Forelimb muscle (tissue), 1 donor: ENCODE data around the gene POU3F3. TPM values are rescaled to one million over a fixed set of nuclear protein-coding genes. Genes with fewer than 3 reads are reported as not detected.

ENCODE experiments used
- DNase-seq: peaks from one replicate; pipeline ENCODE4 v3.0.0-alpha.2; 2013; ENCODE audit warnings: low read depth
- polyA plus RNA-seq: library from polyadenylated mRNA; unstranded; fragments of 120-200 nt; gene quantifications from one replicate; pipeline ENCODE4 v1.2.1, GENCODE V29; 2013; ENCODE audit not compliant: insufficient read length

POU3F3 gene
- polyA plus RNA-seq, 1 donor, result 0.13 TPM

DNA sequence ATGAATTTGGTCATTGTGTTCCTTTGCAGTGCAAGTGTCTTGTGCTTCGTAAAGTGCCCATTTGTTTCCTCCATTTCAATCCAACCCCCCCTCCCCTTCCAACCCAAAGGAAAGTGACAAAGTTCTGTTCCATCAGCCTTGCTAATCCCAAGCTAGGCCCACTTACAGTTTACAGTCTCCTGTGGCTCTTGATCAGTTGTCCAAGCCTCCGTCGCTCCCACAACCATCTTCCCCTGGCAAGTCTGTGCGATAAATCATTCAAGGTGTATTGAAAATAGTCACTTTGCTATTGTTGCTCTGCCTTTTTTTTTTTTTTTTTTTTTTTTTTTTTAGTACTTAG, 6.5 kb downstream of the POU3F3 start:
- no peak for DNase-seq

DNA sequence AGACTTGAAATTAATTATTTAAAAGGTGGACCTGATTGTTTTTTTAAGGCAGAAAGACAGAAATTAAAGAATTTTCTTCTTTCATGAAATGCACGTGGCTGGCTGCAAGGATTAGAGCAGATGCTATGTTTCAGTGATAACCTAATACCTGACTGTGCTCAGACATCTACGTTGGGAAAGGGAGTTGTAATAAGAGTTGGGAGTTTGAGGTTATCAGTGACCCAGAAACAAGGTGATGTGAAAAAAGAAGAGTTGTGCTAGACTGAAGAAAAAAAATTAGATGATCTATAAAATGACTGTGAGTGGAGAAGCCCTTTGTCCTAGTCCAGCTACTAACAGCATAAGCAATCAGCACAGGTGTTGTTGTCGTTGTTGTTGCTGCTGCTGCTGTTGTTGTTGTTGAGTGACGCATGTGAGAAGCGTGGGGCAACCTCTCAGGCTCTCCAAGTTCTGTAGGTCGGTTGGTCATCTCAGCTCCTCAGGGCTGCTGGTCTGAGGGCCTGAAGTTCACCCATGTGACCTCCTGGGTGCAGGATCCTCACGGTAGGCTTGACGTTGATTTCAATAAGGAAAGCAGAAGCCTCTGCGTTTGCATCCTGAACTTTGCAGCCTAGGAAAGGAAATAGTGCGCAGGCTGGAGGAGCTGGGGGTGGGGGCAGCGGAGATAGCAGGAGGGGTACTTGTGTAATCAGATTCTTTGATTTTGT, 7.6 kb downstream of the POU3F3 start:
- DNase-seq, result no peak

DNA sequence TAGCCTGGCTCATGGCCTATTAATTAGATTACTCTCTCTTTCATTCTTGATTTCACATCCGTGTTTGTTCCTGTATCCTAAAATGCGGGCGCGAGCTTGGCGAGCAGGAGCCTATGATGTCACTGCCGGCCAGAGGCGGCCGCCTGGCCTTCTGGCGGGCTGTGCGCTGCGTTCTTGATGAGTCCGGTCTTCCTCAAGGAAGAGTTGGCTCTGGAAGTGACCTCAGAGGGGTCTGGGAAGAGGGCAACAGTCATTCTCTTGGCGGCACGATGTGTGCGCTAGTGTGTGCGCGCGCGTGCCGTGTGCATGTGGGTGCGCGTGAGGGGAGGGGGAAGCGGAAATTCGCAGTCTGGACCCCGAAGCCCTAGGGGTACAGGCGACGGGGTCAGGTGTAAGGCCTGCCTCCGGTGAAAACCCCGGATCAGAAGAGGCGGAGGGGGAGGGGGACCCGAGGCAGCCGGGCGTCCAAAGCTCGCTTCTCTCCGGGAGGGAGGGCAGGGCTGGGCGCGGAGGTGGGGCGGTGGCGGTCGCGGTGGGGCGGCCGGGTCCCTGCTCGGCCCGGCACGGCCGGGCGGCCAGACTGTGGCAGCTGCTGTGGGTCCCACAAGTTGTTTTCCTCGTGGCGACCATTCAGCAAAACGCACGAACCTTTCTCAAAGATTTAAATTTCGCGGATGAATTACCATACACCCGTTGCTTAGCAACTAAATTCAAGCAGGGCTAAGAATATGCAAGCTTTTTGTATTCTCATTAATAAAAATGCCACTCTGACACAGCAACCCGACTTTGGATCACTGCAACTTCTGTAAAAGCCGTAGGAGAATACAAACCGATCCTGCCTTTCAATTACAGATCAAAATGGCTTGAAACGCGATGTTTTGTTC, 8.4 kb downstream of the POU3F3 start:
- DNase-seq, result no peak

DNA sequence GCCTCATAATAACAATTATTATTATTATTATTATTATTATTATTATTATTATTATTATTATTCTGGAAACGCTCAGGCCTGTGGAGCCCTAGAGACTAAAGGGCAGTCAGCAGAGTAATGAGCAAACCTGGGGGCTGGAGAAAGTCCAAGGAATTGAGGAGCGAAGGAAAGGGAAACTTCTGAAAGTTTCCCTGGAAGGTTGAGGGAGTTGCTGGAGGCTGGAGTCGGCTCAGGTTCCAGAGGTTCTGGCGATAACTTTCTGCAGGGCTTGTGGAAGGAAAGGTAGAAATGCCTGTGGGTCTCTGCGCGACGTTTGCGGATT, 9.2 kb downstream of the POU3F3 start:
- DNase-seq, result no peak

DNA sequence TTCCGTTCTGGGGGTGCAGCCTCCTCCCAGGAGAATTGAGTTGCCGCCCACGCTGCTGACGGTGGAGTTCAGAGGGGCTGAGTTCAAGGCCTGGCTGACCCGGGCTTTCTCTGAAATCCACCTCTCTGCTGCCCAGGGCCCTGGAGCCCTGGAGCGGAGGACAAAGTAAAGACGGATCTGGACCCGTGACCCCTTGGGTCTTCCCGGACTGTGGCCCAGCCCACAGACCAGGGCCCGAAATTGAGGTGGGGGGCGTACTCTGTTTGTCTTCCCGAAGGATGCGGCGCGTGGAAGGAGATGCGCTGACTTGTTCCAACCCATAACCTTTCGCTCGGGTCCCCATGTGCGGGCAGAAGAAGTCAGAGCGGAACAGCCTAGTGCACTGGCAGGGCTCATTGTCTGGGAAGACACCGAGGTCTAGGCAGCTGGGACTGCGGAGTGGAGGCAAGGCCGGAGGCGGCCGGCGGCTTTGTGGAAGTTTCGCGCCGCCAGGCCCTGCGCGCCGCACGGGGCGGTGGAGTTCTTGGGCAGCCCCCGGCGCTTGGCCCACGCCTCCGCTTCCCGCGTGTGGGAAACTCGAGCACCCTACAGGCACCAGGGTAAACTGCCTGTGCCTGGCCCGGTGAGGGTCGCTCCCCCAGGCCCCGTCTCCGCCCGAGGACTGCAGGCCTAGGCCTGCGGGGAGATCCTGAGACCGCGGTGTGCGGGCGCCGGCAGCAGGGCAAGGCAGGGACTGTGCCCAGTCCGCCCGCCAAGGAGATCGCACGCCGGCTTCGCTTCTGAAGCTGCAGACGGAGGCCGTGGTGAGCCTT, 9.8 kb downstream of the POU3F3 start:
- DNase-seq, result no peak

DNA sequence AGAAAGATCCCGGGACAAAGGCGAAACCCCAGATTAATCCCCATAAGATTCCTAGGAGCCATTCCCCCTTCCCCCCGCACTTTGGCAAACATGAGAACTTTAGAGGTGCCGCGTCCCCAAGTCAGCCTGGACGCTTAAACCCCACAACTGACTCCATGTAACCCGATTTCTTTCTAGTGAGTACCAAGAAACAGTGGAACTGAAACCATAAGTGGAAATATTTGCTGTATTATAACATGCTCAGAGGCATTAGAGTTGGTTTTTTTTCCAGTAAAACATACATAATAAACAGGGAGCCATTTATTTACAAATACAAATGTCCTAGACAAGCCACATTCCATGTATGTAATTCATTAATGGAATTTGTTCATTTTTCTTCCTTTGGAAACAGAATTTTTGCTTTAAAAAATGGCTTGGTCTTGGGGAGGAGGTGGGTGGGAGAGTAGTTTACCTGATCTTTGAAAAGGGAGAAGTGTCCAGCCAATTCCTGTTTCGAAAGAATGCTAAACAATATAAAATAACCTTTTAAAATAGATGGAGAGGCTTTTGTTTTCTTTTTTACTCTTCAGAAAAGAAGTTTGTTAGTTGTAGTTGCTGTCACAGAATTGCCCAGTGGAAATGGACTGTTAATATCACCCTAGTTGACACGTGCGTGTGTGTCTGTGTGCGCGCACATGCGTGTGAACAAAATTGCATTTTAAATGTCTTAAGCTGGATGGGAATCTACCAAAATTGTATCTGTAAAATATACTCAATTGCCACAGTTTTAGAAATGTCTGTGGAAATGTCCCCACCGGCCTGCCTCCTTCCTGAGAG, 10.6 kb downstream of the POU3F3 start:
- DNase-seq, result no peak

DNA sequence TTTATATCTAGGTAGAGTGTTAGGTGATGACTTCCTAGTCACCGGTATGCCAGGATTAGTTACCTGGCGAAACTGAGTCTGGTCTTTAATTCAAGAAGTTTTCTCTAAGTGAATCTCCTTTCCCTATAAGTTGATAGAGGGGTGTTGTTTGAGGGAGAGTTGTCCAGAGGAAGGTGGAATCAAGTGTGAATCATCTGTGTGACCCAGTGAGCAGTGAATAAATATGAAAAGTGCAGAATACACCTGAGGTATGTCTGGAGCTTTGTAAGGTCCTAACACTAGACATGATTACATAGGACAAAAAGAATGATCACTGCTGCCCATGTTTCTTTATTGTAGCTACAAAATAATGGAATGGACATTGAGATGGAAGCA, 11.2 kb downstream of the POU3F3 start:
- no peak for DNase-seq

DNA sequence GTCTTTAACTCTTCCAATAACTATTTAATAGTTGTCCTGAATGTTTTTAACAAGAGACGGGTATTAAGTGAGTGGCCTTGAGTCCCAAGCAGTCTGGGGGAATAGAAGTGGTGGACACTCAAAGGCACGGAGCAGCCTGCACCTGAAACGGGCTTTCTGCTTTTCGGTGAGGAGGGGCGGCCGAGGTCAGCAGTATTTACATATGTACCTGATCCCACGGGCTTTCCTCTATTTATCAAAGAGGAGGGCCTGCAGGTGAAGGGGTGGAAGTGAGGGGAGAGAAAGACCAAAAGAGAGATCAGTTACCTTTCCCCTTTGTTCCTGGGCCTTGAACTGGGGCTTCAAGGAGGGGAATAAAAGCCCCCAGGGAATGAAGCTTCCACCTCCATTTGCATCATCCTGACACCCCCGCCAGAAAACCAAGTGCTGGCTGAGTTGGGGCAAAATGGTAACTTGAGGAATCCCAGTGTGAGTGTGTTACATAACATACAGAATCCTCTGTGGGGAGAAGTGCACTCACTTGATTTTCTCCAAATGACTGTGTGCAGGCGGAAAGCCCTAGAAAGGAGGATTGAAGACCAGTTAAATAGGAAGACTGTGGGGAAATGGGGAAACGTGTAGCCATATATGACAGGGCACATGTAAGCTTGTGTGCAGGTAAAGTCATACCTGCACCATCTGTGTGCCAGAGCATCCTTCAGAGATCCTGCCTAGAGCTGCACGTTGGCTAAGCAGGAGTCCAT, 12.4 kb downstream of the POU3F3 start:
- DNase-seq, result no peak

DNA sequence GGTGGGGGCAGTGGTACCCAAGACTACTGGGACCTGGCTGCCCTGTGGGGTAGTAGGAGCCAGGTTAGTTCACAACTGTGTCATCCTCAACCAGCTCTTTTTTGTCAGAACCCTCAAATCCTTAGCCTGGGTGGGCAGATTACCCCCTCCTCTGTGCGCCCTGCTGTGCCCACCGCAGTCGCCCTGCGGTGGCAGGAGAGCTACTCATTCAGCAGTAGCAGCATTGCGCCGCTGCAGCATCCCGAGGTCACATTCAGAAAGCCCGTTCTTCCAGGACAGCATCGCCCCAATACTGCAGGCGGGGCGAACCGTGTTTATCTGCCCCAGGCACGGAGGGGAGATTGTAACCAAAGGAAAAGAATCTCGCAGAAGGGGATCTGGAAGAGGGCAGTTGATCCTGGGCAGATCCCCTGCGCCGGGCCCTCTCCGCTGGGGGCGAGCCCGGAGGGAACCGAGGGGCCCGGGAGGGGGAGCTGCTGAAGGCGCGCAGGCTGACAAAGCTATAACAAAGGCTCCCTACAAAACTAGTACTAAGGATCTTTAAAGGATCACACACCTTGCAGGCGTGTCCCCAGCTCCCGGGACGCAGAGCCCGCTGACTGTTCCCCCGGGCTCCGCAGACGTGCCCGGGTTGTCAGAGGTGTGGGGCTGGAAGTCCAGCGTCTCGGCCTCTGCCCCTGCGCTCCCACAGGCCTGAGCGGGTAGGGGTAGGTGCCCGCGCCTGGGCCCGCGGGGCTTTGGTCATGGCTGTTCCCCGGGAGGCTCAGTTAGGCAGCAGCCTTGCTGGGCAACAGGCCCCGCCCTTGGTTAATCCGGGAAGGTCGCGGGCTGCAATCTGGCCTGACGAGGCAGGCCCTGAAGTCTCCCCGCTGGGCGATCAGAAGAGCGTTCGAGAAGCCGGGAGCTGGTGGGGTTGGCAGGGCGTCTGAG, 13.2 kb downstream of the POU3F3 start:
- DNase-seq, result no peak

DNA sequence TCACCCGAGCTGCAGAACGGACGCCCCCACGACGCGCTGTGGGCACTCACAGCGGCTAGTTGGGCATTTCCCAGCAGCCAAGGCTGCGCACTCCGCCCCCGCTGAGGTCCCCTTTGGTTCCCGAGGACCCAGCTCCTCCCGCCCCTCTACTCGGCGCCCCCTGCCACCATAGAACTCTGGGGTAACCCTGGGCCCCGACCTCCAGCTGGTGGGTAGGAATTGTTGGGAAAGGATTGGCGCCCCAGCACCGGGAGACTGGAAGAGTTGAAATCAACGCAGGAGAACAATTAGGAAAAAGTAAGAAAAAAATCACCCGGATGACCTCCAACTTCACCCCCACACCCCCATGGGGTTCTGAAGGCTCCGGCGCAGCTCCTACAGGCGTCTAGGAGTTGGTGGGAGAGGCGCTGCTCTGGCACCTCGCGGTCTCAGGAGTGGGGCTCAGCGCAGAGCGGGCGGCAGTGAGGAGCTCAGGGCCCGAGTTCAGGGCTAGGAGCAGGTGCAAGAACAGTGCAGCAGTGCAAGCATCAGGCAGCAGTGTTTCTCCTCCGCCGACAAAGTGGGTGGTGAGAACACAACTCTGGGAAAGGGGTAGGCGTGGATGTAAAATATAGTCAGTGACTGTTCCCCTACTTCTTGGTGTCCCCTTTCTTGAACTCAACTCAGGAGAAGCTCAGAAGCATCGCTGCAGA, 14.0 kb downstream of the POU3F3 start:
- no peak for DNase-seq

DNA sequence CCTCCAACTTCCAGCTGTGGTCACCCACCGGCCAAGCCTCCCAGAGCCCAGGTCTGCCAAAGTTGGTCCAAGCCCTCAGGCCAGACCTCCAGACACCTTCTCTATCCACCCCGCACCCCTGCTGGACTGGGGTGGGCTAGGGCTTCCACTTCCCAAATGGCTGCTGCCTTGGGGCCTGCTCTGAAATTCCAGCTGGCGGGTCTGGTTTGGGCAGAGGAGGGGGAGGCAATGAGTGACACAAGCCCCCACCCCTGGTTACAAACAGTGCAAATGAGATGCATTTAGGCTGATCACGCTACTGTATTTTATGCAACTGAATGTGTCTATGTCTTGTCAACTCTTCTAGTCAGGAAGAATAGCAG, 14.6 kb downstream of the POU3F3 start:
- DNase-seq, result no peak

DNA sequence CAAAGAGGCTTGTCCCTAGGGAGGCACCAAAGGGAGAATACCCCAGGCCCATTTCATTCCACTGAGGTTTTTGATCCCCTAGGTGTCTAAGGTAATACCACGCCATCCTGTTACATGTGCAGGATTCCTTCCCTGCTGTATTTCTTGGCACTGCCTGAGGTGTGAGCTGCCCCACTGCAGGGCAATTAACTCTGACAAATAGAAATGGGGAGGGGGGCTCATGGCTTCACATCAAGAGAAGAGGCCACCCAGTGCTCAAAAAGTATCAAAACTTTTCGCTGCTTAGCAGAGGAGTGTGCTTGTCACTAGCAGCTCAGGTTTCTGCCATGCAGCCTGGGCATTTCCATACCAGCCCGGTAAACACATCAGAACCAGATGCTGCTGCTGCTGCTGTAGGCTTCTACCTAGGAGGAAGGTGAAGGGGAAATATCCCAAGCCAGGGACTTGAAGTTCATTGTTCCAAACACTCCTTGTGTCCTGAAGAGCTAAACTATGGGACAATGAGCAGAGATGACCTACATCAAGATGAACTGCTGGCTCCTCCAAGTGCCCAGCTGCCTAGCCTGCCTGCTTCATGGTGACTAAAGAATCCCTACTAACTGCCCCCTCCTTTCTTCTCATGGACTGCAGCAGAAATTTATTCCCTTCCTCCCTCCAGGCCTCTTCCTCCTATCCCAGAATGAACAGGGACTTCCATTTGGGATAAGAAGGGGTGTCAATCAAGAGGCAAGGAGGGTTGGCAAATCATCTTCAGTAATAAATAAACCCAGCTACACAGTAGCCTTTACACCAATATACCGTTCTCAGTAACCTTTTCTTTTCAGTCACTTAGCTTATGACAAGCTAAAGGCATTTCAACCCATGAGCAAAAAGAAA, 16.4 kb downstream of the POU3F3 start:
- DNase-seq, result no peak

DNA sequence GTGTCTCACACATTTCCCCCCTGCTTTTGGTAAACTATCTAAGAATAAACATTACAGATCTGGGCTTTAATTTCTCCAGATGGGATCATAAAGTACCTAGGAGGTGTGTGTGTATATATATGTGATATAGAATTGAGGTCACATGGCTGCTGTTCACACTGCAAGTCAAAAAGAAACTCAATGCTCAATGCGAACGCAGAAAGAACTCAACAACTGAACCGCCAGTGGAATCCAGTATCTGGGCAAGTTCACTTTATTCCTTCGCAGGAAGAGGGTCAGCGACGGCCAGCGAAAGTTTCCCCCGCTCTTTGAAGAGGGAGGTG, 17.7 kb downstream of the POU3F3 start:
- no peak for DNase-seq

DNA sequence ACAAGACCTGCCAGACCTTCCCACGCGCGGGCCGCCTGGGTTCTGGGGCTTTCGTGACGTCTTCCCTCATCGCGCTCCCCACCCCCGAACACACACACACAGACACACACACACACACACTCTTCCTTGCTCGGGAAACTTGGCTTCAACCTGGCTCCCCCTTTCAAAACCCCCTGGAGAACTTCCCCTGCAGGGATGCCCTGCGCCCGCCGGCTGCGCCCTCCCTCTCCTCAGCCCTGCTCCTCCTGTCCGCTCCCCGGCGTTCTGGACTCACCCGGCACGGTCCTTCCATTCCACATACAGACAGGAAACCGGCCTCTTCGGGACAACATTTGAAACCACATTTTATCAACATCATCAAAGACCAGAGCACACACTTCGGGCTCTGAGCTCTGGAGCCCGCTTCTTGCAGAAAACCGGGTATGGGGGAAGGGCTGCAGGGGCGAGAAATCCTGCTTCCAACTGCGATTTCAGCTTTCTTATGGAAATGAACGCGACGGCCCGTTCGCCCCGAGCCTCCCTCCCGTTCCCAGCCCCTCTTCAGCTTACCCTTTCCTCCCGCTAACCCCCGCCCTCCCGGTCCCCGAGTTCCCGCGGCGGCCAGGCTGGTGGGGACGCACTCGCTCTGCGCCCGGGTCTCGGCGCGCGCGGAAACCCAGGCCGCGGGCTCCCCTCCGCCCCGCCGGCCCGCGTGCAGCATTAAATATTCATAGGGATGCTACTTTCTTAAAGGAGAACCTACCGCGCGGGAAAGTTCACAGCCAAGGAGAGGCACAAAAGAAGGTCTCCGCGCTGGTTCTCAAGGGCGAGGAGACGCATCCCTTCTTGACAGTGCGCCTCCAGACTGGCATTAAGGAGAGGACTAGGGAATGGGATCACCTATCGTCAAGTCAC, 18.3 kb downstream of the POU3F3 start:
- DNase-seq, result no peak

DNA sequence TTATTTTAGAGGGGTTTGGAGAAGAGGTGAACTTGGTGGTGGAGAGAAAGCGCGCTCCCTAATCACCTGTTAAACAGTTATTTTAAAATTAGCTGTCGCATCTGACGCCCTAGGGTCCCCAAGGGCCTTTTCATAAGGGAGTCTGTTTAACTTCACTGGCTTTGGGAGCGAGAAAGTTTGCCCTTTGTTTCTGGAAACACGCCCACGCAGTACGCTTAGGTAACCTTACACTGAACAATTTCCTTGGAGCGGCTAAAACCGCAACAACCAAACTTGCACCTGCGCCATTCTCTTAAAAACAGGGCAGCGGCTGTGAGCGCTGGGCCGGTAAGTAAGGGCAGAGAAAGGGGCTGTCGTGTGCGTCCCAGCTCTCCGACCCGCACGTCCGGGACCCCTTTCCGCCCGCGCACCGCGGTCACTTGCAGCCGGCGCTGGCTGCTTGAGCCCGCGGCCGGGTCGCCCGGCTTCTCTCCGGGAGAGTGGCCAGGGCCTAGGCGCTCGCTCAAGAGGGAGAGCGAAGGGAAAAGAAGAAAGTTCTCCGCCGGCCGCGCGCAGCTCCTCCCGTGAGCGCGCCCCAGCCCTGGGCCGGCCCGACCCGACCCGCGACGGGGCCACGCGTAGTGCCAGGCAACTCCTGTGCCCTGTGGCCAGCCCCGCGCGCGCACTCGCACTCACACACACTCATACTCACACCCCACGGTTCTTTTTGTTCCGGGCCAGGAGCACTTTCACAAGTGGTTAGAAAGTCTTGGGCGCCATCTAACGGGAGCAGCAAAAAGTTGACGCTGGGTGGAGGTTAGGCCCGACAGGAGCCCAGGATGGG, 19.2 kb downstream of the POU3F3 start:
- no peak for DNase-seq

DNA sequence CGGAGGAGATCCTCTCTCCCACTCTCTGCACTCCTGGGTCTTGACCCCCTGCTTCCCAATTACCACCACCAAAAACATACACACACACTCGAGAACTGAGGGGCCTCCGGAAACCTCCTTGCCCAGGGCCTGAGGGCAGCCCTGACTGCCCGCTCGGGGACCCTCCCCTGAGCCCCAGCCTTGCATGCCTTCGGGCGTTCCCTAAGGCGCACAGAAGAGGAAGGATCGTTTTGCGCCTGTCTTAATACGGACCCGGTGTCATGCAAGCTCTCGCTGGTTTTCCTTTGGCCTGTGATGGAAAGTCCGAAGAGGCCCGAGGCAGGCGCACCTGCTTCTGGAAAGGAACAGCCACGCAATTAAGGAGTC, 19.8 kb downstream of the POU3F3 start:
- DNase-seq, result no peak

DNA sequence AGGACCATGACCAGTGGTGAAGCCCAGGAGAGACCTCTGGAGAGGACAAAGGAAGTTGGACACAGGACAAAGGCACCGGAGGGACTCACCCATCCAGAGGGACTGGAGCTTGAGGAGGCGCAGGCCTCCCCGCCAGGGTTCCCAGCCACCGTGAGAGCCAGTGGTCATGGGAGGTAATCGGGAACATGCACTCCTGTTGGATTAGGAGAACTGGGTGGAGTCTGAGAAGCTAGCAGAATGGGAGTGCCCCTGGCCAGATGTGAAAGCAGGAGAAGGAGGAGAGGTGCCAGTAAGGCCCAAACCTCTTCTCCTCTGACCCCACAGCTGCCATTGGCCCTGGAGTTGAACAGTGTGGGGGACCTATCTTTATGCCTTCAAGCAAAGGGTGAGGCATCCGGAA, 20.3 kb downstream of the POU3F3 start:
- DNase-seq, result no peak
